ENCODE results near the gene SRP14.
"Not testable (repeated sequence)": the region's sequence is repeated elsewhere in the genome, so short reads cannot be mapped to it uniquely, and the experiment has no call there.

SRP14 gene

GRCh38 chr15:40038638-40039543 lies at the start of gene SRP14:
Gene SRP14 (minus strand): TSS chr15:40039181. CDS start chr15:40039116, 65 bp downstream.
- peak; percentile 67 for DNase-seq

GRCh38 chr15:40087991-40088928 lies 49.3 kb upstream of the SRP14 start:
- no peak for DNase-seq

- no peak for DNase-seq
These were observed 48.3 kb upstream of the SRP14 start for GRCh38 chr15:40087068-40087810.

GRCh38 chr15:40085266-40085665 lies 46.3 kb upstream of the SRP14 start:
- DNase-seq = no peak

DNA sequence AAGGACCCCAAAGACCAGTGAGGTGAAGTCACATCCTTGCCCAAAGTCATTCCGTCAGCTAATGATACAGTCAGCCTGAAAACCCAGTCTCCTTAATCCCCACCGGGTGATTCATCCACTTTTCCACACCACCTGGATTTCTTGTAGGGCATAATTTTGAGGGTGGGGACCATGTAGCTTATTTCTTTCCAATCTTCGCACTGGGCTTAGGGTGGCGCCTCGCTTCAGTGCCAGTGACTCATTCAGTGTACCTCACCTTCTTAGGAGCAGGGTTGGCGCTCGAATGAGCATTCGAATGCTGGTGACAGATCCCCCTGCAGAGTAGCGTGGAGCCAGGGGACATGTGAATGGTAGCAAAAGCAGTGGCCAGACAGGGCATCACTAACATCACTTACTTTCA lies 45.7 kb upstream of the SRP14 start:
- no peak for DNase-seq

DNA sequence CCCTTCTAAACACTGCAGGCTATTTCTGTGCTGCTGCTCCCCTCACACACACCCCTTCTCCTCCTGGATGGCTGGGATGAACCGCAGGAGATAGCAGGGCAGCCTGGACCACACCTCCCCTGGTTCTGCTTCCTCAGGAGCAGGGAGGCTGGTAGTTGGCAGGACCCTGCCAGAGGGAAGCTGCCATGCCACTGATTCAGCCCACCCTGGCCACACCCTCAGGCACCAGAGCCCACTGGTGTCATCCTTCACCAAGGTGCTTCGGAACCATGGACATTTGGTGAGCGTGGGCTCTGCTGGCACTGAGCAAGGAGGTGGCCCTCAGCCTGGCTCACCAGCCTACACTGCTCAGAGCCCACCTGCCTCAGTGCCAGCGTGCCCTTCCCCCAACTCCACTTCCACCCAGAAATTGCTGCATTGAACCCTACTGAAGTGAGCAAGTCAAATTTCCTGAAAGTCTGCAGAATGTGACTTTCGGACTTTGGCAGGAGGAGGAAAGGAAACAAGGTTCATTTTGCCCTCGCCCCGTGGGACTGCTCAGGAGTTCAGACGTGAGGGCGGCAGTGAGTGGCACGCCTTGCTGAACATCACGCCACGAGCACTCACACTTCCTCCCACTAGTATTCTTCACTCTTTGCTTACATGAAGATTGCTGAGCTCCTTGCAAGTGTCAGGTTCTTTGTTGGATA lies 43.4 kb upstream of the SRP14 start:
- no peak for DNase-seq

DNA sequence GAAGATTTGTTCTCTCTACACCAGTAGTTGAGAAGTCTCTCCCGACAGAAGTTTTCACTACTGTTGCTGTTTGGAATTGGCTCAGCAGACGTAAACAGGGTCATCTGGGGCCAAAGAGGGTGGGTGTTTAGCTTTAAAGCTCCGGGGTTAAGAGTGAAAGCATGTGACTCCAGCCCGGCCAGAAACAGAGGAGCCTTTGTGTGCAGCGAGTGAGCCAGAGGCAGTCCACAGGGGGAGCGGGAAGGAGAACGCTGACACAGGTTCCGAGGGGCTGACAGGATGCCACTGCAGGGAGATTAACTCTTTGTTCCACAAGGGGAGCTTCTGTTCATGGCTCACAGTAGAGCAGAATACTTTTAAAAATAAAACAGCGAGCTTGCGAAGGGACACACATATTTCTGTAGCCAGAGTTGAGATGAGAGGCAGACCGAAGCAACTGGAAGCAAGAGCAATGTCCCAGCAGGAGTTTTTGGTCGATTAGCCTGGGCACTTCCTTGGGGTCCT lies 42.8 kb upstream of the SRP14 start:
- DNase-seq = peak; percentile 13

DNA sequence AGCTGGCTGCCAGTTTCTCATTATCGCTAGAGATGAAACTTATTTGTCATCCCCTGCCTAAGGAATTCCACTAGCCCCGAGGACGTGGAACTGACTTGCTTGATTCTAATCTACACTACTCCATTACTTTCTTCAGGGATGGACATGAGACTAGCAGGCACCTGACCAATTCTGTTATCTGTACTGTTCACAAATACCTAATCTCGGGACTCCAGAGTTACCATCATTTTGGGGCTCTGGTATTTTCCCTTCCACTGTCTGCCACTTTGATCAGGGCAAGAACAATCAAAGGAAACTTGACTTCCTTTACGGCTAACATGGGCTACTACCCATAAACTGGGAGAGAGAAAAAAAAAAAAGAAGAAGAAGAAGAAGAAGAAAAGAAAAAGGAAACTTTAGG lies 41.9 kb upstream of the SRP14 start:
- DNase-seq = no peak

- DNase-seq = no peak
These were observed 41.1 kb upstream of the SRP14 start for GRCh38 chr15:40080104-40080503.

DNA sequence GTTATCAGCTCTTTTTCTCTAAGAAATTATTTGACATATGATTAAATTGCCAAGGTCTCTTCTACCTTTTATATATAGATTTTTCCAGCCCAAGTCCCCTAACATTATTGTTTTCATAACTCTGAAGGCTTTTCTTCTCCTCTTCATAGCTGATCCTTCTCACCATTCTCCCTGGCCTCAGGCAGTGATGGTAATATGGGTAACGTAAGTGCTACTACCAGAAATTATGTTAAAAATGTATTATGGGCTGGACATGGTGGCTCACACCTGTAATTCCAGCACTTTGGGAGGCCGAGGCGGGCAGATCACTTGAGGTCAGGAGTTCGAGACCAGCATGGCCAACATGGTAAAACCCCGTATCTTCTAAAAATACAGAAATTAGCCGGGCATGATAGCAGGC lies 40.5 kb upstream of the SRP14 start:
- DNase-seq = no peak

DNA sequence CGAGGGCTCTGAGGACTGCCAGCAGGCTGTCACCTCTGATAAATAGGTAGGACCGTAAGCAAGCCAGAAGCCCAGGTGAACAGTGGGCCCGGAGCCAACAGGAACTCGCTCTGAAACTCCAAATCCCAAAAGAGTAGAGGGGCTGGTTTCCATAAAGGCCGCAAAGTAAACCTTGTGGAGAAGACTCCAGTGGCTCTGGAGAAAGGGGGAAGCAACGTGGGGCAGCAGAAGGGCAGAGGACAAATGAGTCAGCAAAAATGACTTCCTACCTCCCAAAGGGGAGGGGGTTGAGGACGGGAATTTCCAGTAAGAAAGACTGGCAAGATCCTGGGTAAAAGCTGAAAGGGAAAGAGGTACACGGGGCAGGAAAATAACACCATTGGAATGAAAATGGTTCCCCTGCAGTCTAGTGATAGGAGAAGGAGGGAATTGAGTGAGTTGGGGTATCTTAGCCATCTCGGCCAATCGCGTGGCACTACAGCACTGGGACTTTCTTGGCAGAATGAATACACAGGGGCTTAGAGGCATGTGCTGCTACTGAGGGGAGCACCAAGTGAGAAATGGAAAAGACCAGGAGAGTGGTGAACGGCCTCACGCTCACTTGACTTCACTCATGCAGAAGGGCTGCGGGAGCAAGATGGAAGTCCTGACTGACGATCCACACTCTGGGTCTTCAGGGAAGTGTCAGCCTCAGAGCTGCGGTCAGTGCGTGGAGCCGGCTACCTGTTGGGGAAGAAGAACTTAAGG lies 36.5 kb upstream of the SRP14 start:
- no peak for DNase-seq

DNA sequence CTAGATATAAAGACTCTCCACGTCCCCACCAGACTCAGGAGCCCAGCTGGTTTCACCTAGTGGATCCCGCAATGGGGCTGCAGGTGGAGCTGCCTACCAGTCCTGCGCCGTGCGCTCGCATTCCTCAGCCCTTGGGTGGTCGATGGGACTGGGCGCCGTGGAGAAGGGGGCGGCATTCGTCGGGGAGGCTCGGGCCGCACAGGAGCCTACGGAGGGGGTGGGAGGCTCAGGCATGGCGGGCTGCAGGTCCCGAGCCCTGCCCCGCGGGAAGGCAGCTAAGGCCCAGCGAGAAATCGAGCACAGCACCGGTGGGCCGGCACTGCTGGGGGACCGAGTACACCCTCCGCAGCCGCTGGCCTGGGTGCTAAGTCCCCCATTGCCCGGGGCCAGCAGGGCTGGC lies 35.7 kb upstream of the SRP14 start:
- DNase-seq = not testable (repeated sequence)

DNA sequence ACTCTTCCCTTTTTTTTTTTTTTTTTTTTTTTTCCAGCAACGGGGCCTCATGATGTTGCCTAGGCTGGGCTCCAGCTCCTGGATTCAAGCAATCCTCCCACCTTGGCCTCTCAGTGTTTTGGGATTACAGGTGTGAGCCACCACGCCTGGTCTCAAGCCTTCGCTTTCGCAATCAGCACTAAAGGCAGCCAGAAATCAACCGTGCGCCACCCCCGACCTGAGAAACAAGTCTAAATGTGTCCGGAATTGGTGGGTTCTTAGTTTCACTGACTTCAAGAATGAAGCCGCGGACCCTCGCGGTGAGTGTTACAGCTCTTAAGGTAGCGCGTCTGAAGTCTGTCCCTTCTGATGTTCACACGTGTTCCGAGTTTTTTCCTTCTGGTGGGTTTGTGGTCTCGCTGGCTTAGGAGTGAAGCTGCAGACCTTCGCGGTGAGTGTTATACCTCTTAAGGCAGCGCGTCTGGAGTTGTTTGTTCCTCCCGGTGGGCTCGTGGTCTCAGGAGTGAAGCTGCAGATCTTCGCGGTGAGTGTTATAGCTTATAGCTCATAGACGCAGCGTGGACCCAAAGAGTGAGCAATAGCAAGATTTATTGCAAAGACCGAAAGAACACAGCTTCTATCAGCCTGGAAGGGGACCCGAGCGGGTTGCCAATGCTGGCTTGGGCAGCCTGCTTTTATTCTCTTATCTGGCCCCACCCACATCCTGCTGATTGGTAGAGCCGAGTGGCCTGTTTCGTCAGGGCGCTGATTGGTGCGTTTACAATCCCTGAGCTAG lies 34.9 kb upstream of the SRP14 start:
- not testable (repeated sequence) for DNase-seq

DNA sequence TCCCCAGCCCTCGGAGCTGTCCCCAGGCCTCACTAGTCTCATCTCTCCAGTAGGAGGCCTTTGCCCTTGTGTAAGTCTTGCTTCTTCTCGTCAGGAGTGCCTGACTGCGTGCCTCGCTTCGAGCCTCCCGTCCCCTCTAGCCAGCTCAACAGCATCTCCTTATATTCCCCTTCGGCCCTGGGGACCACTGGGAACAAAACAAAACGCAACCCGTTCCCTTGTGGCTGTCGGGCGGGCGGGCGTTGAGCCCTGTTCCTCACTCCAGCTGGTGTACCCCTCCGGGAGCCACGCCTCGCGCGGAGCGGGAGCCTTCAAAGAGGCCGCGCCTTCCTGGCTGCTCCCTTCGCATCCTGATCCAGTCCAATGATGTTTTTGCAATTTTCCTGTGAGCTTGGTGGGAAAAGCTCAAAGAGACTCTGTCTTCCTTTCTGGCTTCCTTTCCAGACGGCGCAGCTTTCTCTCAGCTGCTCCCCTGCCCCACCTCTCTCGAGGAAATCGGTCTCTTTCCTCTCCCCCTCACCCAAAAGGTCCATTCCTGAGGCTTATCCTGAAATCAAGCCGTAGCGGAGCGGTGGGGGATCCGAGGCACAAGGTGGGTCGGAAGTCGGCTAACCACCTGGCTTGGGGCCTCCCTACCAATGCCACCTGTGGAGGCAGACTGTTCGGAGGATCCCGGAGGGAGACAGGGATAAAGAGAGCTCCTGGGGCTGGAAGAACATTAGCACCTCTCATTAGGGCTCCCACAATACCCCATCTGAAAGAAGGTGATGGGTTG lies 33.4 kb upstream of the SRP14 start:
- no peak for DNase-seq

DNA sequence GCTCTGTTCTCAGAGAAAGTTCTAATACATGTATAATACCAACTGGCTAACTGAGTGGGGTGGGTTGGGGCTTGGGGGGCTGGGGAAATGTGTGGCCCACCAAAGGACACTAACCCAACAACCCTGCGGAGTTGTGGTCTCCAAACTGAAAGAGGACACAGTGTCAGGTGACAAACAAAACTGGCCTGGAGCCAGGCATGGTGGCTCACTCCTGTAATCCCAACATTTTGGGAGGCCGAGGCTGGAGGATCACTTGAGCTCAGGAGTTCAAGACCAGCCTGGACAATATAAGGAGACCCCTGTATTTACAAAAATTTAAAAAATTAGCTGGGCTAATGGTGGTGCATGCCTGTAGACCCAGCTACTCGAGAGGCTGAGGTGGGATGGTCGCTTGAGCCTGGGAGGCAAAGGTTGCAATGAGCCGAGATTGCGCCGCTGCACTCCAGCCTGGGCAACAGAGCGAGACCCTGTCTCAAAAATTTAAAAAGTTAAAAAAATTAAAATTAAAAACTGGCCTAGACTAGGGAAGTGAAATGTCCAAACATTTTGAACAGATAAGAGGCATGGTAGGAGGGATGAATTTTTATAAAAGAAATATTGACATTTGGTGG lies 31.7 kb upstream of the SRP14 start:
- DNase-seq = no peak

DNA sequence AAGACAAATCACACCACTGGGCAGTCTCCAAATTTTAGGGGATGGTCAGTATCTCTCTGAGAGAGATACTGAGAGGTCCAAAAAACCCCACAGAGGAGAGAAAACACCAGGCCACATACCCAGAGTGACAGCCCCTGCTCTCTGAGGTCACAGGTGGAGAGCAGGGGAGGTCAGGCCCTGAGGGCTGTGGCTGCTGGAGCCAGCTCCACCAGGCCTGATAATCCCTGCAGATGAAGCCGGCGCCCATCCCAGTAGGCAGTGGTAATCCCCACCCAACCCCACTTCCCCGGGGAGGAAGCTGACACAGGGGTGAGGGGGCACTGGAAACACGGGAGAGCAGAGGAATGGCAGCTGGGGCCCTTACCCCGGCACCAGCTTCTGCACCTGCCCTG lies 31.2 kb upstream of the SRP14 start:
- DNase-seq = no peak

DNA sequence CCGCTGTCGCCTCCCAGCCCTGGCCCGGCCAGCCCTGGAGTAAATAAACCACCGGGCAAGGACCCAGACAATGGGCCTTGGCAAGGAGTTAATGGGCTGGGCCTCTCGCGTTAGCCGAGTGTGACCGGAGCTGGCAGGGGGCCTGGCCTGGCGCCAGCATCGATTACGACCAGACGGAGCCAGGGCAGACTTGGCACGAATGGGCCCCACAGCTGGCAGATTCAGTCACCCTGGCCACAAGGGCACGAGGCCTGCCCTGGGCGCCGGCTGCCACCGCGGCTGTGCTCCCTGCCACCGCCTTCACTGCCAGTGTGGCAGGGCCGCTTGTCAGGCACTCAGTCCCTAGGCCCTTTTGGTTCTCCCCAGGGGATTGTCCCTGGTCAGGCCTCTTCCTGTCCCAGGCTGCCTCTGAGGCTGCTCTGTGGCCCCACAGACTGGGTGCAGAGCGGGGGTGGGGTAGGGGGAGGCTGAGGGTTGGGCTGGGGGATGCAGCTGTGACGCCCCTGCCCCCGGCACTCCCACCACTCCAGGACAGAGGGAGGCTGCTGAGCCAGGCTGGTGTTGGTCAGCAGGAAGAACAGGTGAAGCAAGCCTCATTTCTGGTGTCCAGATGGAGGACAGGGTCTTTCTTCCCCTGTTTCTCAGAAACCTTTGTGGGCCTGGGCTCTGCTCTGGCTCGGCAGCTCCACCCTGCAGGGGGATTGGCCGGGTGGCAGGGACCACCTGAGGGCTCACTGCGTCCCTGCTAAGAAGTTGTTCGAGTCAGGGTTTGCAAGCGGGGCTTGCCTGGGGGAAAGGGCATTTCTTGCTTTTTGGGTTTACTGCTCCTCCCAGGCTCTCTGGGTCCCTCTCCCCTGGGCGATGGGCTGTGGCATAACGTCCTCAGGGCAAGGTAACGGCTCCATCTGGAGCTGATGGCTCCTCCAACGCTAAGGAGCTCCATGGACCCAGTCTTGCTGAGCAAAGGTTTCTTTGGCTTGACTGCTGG lies 30.5 kb upstream of the SRP14 start:
- peak; percentile 91 for DNase-seq

Measured in NCI-H510A treated with DMSO at 0.1 percent for 48 hours (cell line).